Smooth muscle cell of the brain vasculature (primary cell): ENCODE results near the gene RBBP6.
"Not testable (repeated sequence)": the region's sequence is repeated elsewhere in the genome, so short reads cannot be mapped to it uniquely, and the experiment has no call there.

Source experiments
- DNase-seq: peaks from one replicate; pipeline ENCODE4 v3.0.0-alpha.2; 2012; ENCODE audit warnings: low read depth, low spot score

Gene RBBP6

GRCh38 chr16:24562811-24563210 lies 23.4 kb downstream of the RBBP6 start:
- DNase-seq, result no peak

DNA sequence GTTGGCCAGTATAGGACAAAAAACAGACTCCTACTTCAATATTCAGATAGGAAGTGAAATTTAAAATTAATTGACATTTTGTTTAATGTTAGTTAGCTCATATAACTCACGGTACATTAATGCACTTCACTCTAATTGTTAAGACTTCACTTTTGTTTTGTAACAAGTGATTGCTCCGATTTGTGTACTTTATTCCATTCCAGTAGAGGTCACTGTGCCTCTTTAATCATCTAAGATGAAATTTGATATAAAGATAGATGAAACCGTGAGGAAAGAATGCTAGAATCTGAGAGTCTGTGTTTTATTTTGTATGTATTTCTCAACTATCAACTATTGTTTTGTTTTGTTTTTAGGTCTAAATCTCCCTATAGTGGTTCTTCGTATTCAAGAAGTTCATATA lies 29.0 kb downstream of the RBBP6 start:
- no peak for DNase-seq

DNA sequence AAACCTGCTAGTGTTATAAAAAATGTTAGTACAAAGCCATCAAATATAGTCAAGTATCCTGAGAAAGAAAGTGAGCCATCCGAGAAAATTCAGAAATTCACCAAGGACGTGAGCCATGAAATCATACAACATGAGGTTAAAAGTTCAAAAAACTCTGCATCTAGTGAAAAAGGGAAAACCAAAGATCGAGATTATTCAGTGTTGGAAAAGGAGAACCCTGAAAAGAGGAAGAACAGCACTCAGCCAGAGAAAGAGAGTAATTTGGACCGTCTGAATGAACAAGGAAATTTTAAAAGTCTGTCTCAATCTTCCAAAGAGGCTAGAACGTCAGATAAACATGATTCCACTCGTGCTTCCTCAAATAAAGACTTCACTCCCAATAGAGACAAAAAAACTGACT lies 31.7 kb downstream of the RBBP6 start:
- no peak for DNase-seq

- no peak for DNase-seq
Measured at GRCh38 chr16:24572069-24572468, 32.7 kb downstream of the RBBP6 start.

- DNase-seq, result no peak
Measured at GRCh38 chr16:24573141-24573540, 33.8 kb downstream of the RBBP6 start.

DNA sequence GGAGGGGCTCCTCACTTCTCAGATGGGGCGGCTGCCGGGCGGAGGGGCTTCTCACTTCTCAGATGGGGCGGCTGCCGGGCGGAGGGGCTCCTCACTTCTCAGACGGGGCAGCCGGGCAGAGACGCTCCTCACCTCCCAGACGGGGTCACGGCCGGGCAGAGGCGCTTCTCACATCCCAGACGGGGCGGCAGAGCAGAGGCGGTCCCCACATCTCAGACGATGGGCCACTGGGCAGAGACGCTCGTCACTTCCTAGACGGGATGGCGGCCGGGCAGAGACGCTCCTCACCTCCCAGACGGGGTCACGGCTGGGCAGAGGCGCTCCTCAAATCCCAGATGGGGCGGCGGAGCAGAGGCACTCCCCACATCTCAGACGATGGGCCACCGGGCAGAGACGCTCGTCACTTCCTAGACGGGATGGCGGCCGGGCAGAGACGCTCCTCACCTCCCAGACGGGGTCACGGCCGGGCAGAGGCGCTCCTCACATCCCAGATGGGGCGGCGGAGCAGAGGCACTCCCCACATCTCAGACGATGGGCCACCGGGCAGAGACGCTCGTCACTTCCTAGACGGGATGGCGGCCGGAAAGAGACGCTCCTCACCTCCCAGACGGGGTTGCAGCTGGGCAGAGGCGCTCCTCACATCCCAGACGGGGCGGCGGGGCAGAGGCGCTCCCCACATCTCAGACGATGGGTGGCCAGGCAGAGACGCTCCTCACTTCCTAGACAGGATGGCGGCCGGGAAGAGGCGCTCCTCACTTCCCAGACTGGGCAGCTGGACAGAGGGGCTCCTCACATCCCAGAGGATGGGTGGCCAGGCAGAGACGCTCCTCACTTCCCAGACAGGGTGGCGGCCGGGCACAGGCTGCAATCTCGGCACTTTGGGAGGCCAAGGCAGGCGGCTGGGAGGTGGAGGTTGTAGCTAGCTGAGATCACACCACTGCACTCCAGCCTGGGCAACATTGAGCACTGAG lies 35.4 kb downstream of the RBBP6 start:
- not testable (repeated sequence) for DNase-seq

DNA sequence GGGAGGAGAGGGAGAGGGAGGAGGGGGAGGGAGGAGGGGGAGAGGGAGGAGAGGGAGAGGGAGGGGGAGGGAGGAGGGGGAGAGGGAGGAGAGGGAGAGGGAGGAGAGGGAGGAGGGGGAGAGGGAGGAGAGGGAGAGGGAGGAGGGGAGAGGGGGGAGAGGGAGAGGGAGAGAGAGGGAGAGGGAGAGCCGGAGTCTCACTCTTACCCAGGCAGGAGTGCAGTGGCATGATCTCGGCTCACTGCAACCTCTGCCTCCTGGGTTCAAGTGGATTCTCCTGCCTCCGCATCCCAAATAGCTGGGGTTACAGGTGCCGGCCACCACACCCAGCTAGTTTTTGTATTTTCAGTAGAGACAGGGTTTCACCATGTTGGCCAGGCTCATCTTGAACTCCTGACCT lies 36.4 kb downstream of the RBBP6 start:
- DNase-seq, result not testable (repeated sequence)

- DNase-seq, result no peak
Measured at GRCh38 chr16:24577167-24577566, 37.8 kb downstream of the RBBP6 start.

DNA sequence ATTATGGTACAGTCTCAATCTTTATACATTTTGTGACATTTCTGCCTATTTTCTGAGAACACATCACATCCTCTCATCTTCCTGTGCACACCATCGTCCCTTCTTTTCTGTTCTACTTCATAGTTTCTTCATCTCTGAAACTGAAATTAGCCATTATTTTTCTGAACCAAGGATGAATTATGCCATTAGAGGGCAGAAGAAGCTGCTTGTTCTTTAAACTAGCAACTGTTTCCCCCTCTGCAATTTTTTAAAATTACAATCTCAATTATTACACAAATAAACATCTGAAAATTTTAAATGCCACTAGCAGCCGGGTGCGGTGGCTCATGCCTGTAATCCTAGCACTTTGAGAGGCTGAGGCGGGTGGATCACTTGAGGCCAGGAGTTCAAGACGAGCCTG lies 41.3 kb downstream of the RBBP6 start:
- DNase-seq, result peak; percentile 13

- no peak for DNase-seq
Measured at GRCh38 chr16:24583494-24583893, 44.1 kb downstream of the RBBP6 start.

DNA sequence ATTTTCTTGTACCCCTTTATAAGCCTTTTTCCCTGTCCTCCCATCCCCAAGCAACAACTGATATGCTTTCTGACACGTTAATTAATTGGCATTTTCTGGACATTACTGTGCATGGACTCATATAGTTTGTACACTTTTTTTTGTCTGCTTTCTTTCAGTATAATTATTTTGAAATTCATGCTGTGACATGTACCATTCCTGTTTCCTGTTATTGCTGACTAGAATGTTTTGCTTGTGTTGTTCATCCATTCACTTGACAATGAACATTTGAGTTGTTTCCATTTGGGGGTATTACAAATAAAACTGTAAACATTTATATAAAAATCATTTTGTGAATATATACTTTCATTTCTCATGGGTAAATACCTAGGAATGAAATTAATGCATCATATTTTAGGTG lies 50.6 kb downstream of the RBBP6 start:
- no peak for DNase-seq

- DNase-seq, result no peak
Measured at GRCh38 chr16:24598777-24599437, 59.5 kb downstream of the RBBP6 start.

DNA sequence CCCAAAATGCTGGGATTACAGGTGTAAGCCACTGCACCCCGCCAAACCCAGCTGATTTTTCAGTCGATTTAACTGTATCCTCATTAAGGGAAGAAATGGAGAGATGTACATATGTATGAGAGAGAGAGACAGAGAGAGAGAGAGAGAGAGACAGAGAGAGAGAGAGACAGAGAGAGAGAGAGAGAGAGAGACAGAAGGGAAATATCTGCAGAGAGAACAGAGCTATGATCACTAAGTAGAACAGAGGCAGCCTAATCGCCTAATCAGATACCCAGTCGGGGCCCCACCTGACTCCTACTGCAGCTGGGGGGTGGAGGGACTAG lies 70.0 kb downstream of the RBBP6 start:
- no peak for DNase-seq

- DNase-seq, result no peak
Measured at GRCh38 chr16:24609740-24610415, 70.5 kb downstream of the RBBP6 start.

GRCh38 chr16:24610416-24610755 lies 71.0 kb downstream of the RBBP6 start:
- no peak for DNase-seq

GRCh38 chr16:24611310-24611709 lies 71.9 kb downstream of the RBBP6 start:
- no peak for DNase-seq

GRCh38 chr16:24612656-24613055 lies 73.3 kb downstream of the RBBP6 start:
- no peak for DNase-seq

DNA sequence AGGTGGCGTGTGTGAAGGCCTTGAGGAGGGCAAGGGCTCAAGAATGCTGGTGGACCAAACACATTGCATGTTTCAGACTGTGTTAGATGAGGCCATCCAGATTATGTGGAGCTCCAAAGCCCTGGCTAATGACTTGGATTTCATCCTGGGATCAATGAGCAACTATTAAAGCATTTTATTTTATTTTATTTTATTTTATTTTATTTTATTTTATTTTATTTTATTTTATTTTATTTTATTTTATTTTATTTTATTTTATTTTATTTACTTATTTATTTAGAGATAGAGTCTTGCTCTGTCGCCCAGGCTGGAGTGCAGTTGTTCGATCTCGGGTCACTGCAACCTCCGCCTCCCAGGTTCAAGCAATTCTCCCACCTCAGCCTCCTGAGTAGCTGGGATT lies 73.9 kb downstream of the RBBP6 start:
- not testable (repeated sequence) for DNase-seq

GRCh38 chr16:24617502-24617901 lies 78.1 kb downstream of the RBBP6 start:
- DNase-seq, result no peak
